CD4-positive, CD25-positive, alpha-beta regulatory T cell (primary cell): ENCODE results near the gene SPRED3. TPM values are rescaled to one million over a fixed set of nuclear protein-coding genes. Genes with fewer than 3 reads are reported as not detected.

ENCODE experiments used
- ATAC-seq, 2 donors: fragments of 150-1000 bp; cut with Tn5 transposase; one replicate each; pipeline ENCODE4 v1.10.0; 2021; ENCODE audit warnings: low read depth in 2 of 2, moderate number of reproducible peaks in 2 of 2, moderate library complexity in 1 of 2
- DNase-seq, 3 donors: peaks; one replicate each; pipeline versions ENCODE4 v3.0.0 to v3.0.0-alpha.2; 2012 to 2022; ENCODE audit warnings: mixed read lengths in 1 of 3
- H3K27ac ChIP-seq: one replicate; pipeline ENCODE4 v1.7.0; 2013; ENCODE audit warnings: mild to moderate bottlenecking, low read length; ENCODE audit not compliant: insufficient read depth, poor library complexity, severe bottlenecking
- H3K27me3 ChIP-seq: one replicate; pipeline ENCODE4 v1.7.0; 2013; ENCODE audit warnings: low read length; ENCODE audit not compliant: control insufficient read depth, insufficient read depth
- H3K36me3 ChIP-seq: one replicate; pipeline ENCODE4 v1.7.0; 2013; ENCODE audit warnings: mild to moderate bottlenecking, low read length, moderate library complexity; ENCODE audit not compliant: control insufficient read depth, insufficient read depth
- H3K4me1 ChIP-seq: 2 replicates; pipeline ENCODE4 v1.7.0; 2013; ENCODE audit warnings: mild to moderate bottlenecking, low read length; ENCODE audit not compliant: insufficient read depth, control insufficient read depth, poor library complexity, severe bottlenecking
- H3K4me3 ChIP-seq: one replicate; pipeline ENCODE4 v1.7.0; 2013; ENCODE audit warnings: low read depth, mild to moderate bottlenecking, low read length, moderate library complexity
- H3K9me3 ChIP-seq, 2 experiments: 1 replicate in 1 of 2; 2 replicates in 1 of 2; pipeline ENCODE4 v1.7.0; 2013; ENCODE audit warnings: low read length in 2 of 2, mild to moderate bottlenecking in 1 of 2, moderate library complexity in 1 of 2; ENCODE audit not compliant: control insufficient read depth in 2 of 2
- H3K27ac Mint-ChIP-seq, 3 donors: one replicate each; pipeline ENCODE4 v1.8.0; 2020 to 2022; ENCODE audit warnings: mild to moderate bottlenecking in 3 of 3, mixed read lengths in 3 of 3, moderate library complexity in 2 of 3
- H3K27me3 Mint-ChIP-seq: one replicate; pipeline ENCODE4 v1.8.0; 2022; ENCODE audit warnings: mild to moderate bottlenecking, mixed read lengths
- H3K36me3 Mint-ChIP-seq: one replicate; pipeline ENCODE4 v1.8.0; 2020; ENCODE audit warnings: mixed read lengths
- H3K4me1 Mint-ChIP-seq, 4 donors: one replicate each; pipeline ENCODE4 v1.8.0; 2020 to 2022; ENCODE audit warnings: mixed read lengths in 4 of 4, mild to moderate bottlenecking in 1 of 4
- H3K4me3 Mint-ChIP-seq, 4 donors: one replicate each; pipeline ENCODE4 v1.8.0; 2020 to 2022; ENCODE audit warnings: mild to moderate bottlenecking in 4 of 4, mixed read lengths in 4 of 4, moderate library complexity in 3 of 4
- H3K9me3 Mint-ChIP-seq, 7 donors: one replicate each; pipeline ENCODE4 v1.8.0; 2020 to 2022; ENCODE audit warnings: mixed read lengths in 7 of 7, mild to moderate bottlenecking in 3 of 7, moderate library complexity in 2 of 7
- polyA plus RNA-seq, 4 donors: library from polyadenylated mRNA; unstranded; fragments of 300-500 nt; fragmentation: Illumina TruSeq; gene quantifications; one replicate each; pipeline ENCODE4 v1.2.3, GENCODE V29; 2021
- total RNA-seq: library from RNA; stranded (reverse); gene quantifications from one replicate; pipeline ENCODE4 v1.2.3, GENCODE V29; 2022

SPRED3 gene
- total and polyA plus RNA-seq, 5 donors from 2014 or later: 0.06 to 1.3 (median 0.10) TPM; not detected in 1

- Mint-ChIP-seq H3K36me3 (peaks cover 20% of the 10 kb centered on the region), H3K27me3 (peaks cover 42% of the 10 kb centered on the region), H3K4me1 (peaks cover 0 to 23% (median 7%) of the 10 kb centered on the region in 4 donors), H3K4me3 (peak within 1 kb of the TSS; percentile 89 to 94 (median 92)), H3K9me3 (peaks cover 0 to 2% (median 0%) of the 10 kb centered on the region in 7 donors), H3K27ac (peak within 1 kb of the TSS; percentile 94 to 95 (median 94))
- Histone ChIP-seq H3K27me3 (peaks cover 4% of the 10 kb centered on the region), H3K4me3 (peak within 1 kb of the TSS; percentile 69), H3K27ac (no peak within 1 kb of the TSS), H3K36me3 (peaks cover 18% of the 10 kb centered on the region), H3K4me1 (peaks cover 39% of the 10 kb centered on the region), H3K9me3 (no peaks in the 10 kb centered on the region)
- ATAC-seq: peak; percentile 68 to 74
- DNase-seq: peak; percentile 74 to 82 (median 74)
These were observed 748 bp upstream of the SPRED3 start, which contains the start of gene GGN for GRCh38 chr19:38387550-38388348. TSS of gene GGN (minus strand) at chr19:38388034. CDS start at chr19:38387261, 773 bp downstream.

DNA sequence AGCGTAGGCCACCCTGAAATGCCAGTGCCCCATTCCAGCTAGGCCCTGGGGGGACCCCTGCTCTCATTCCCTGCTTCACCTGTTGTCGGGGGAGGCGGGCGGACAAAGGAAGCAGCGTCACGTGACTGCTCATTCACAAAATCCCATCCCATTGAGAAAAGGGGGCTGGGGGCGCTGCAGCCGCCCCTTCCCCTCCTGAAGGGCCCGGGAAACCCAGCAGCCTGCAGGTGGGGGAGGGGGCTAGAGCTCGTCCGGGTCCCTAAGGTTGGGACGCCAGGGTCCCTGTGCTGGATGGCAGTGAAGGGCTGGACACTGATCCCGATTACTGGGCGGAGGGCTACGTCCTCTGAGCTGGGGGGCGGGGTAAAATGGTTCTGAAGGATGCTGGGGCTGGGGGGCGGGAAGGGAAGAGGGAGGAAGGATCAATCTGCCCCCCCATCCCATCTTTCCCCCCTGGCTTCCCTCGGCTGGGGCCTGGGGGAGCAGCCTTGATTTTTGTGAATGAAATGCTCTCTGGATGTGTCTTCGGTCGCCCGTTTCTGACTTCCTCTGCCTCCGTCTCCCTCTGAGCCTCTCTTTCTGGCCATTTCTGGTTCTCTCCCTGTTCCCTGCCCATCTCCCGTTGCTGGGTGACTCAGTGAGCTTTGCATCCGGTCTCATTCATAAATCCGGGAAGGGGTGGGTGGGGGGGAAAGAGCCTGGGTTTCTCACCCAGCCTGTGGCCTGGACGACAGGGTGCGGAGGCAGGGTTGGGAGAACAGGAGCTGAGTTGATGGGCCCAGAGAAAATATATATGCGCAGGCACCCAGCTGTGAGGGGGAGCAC lies 816 bp downstream of the SPRED3 start:
- H3K36me3 Mint-ChIP-seq: peaks cover 7% of the 10 kb centered on the region
- H3K9me3 ChIP-seq: no peaks in the 10 kb centered on the region
- peaks cover 5 to 32% (median 7%) of the 10 kb centered on the region in 4 donors for H3K4me1 Mint-ChIP-seq
- peaks cover 50% of the 10 kb centered on the region for H3K27me3 Mint-ChIP-seq
- DNase-seq (no peak), ATAC-seq (no peak)
- H3K9me3 Mint-ChIP-seq: peaks cover 0 to 1% (median 0%) of the 10 kb centered on the region in 7 donors
- H3K27me3 ChIP-seq: peaks cover 4% of the 10 kb centered on the region
- H3K27ac Mint-ChIP-seq: peak overlapping the region in 1 of 3 donors; percentile 62
- no peak overlapping the region for H3K4me3 ChIP-seq
- peak overlapping the region in 3 of 4 donors; percentile 18 to 66 (median 57) for H3K4me3 Mint-ChIP-seq
- H3K27ac ChIP-seq: no peak overlapping the region
- peaks cover 40% of the 10 kb centered on the region for H3K4me1 ChIP-seq
- peaks cover 3% of the 10 kb centered on the region for H3K36me3 ChIP-seq

- Mint-ChIP-seq H3K36me3 (peaks cover 6% of the 10 kb centered on the region), H3K9me3 (peaks cover 0 to 1% (median 0%) of the 10 kb centered on the region in 7 donors), H3K4me3 (peak overlapping the region; percentile 16 to 85 (median 57)), H3K27ac (peak overlapping the region in 1 of 3 donors; percentile 76), H3K4me1 (peaks cover 5 to 36% (median 7%) of the 10 kb centered on the region in 4 donors), H3K27me3 (peaks cover 50% of the 10 kb centered on the region)
- no peak overlapping the region for H3K4me3 ChIP-seq
- H3K36me3 ChIP-seq: no peaks in the 10 kb centered on the region
- no peak overlapping the region for H3K27ac ChIP-seq
- DNase-seq: no peak
- peaks cover 49% of the 10 kb centered on the region for H3K4me1 ChIP-seq
- no peaks in the 10 kb centered on the region for H3K9me3 ChIP-seq
- no peak for ATAC-seq
- peaks cover 4% of the 10 kb centered on the region for H3K27me3 ChIP-seq
These were observed 1.7 kb downstream of the SPRED3 start for GRCh38 chr19:38389957-38390924.

DNA sequence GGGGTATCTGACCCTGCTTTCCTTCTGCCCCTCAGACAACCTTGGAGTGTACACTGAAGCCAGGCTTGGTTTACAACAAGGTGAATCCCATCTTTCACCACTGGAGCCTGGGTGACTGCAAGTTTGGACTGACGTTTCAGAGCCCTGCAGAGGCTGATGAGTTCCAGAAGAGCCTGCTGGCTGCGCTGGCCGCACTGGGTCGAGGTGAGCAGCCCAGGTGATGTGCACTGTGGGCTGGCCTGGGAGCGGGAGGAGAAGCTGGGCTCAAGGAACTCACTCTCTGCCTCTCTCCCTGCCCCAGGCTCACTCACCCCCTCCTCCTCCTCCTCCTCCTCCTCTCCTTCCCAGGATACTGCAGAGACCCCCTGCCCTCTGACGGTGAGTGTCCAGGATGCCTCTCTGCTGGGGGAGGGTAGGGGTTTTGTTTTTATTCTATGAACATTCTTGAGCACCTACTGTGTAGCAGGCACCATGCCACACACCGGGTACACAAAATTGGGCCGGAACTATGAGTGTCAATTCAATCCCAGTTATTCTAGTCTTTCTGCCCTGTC lies 3.5 kb downstream of the SPRED3 start:
- Mint-ChIP-seq H3K9me3 (peaks cover 0 to 1% (median 0%) of the 10 kb centered on the region in 7 donors), H3K27me3 (peaks cover 50% of the 10 kb centered on the region), H3K4me1 (peaks cover 5 to 42% (median 13%) of the 10 kb centered on the region in 4 donors), H3K4me3 (peak overlapping the region in 1 of 4 donors; percentile 67), H3K27ac (peak overlapping the region in 1 of 3 donors; percentile 40), H3K36me3 (peaks cover 6% of the 10 kb centered on the region)
- Histone ChIP-seq H3K9me3 (no peaks in the 10 kb centered on the region), H3K27me3 (peaks cover 4% of the 10 kb centered on the region), H3K27ac (no peak overlapping the region), H3K4me3 (no peak overlapping the region), H3K4me1 (peaks cover 44% of the 10 kb centered on the region), H3K36me3 (no peaks in the 10 kb centered on the region)
- no peak for ATAC-seq
- no peak for DNase-seq

DNA sequence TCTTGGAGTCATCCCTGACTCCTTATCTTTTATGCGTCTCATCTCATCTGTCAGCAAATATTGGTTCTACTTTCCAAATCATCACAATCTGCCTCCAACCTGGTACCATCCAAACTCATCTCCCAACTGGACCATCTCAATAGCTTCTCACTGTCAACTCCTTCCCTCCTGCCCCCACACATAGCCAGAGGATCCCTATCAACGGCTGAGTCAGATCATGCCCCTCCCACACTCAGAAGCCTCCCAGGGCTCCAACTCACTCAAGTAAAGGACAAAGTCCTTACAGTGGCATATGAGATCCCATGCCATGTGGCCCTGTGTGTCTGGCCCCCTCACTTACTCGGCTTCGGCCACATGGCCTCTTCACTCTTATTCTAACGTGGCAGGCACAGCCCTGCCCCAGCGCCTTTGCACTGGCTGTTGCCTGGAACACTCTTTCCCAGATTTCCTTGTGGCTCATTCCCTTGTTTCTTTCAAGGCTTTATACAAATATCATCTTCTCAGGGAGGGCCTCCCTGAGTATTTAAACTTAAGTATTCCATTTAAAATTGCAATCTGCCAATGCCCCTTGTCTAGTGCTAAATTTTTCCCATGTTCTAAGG lies 4.3 kb downstream of the SPRED3 start:
- Histone ChIP-seq H3K27ac (no peak overlapping the region), H3K36me3 (no peaks in the 10 kb centered on the region), H3K4me1 (peaks cover 36% of the 10 kb centered on the region), H3K9me3 (no peaks in the 10 kb centered on the region), H3K4me3 (no peak overlapping the region), H3K27me3 (peaks cover 2% of the 10 kb centered on the region)
- ATAC-seq: no peak
- DNase-seq: no peak
- peaks cover 3% of the 10 kb centered on the region for H3K36me3 Mint-ChIP-seq
- peaks cover 0 to 1% (median 0%) of the 10 kb centered on the region in 7 donors for H3K9me3 Mint-ChIP-seq
- H3K4me3 Mint-ChIP-seq: peak overlapping the region in 1 of 4 donors; percentile 59
- peaks cover 5 to 35% (median 8%) of the 10 kb centered on the region in 4 donors for H3K4me1 Mint-ChIP-seq
- H3K27ac Mint-ChIP-seq: no peak overlapping the region
- H3K27me3 Mint-ChIP-seq: peaks cover 45% of the 10 kb centered on the region

DNA sequence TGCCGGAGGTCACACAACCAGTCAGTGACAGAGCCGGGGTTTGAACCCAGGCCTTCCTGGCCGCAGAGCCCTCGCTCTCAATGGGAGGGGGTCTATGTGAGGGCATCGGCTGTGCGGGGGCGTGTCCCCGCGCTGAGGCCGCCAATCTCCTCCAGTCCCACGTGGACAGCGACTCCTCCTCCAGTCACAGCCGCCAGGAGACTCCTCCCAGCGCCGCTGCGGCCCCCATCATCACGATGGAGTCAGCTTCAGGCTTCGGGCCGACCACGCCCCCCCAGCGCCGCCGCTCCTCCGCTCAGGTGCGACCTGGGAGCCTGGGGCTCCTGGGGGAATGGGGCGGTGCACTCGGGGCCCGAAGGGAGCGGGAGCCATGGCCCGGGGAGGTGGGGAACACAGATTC lies 6.0 kb downstream of the SPRED3 start:
- peak overlapping the region in 1 of 3 donors; percentile 80 for H3K27ac Mint-ChIP-seq
- Histone ChIP-seq H3K4me3 (no peak overlapping the region), H3K36me3 (no peaks in the 10 kb centered on the region), H3K27ac (no peak overlapping the region), H3K27me3 (peaks cover 2% of the 10 kb centered on the region), H3K9me3 (no peaks in the 10 kb centered on the region), H3K4me1 (peaks cover 20% of the 10 kb centered on the region)
- peak; percentile 47 to 48 for ATAC-seq
- H3K4me3 Mint-ChIP-seq: peak overlapping the region; percentile 73 to 81 (median 80)
- H3K4me1 Mint-ChIP-seq: peaks cover 5 to 26% (median 6%) of the 10 kb centered on the region in 4 donors
- H3K27me3 Mint-ChIP-seq: peaks cover 36% of the 10 kb centered on the region
- peak; percentile 45 to 78 (median 56) for DNase-seq
- no peaks in the 10 kb centered on the region for H3K36me3 Mint-ChIP-seq
- no peaks in the 10 kb centered on the region for H3K9me3 Mint-ChIP-seq
